ENCODE measurements around the gene TTC36. TPM values are rescaled to one million over a fixed set of nuclear protein-coding genes. Genes with fewer than 3 reads are reported as not detected.
"Not testable (repeated sequence)": the region's sequence is repeated elsewhere in the genome, so short reads cannot be mapped to it uniquely, and the experiment has no call there.

Gene TTC36, protein sequence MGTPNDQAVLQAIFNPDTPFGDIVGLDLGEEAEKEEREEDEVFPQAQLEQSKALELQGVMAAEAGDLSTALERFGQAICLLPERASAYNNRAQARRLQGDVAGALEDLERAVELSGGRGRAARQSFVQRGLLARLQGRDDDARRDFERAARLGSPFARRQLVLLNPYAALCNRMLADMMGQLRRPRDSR
- 1 to 10 TPM in 1 of 4 donors, under 1 TPM in 1, not detected in 2; 0.55 to 3.8 TPM for total RNA-seq

DNA sequence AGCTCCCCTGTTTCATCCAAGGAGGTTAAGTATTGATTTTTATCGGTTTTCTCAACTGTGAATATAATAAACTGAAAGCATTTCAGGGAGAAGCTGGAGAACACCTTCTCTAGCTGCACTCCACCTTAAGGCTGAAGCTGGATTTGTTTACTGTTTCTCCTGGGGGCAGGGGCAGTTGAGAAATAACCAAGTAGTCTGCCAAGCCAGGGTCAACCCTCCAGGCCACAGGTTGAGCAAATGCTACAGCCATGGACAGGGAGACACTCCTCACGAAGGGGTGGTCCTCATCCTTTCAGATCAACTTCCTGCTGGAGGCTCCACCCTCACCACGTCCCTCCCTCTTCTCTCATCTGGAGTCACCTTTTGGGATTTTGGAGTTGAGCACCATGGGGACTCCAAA lies at the start of gene TTC36:
TSS of gene TTC36 (plus strand) at position 366 of the 400 bp plus-strand sequence. CDS start at position 387, 21 bp downstream.
- H3K36me3 ChIP-seq: peaks cover 0 to 17% of the 10 kb centered on the region in 2 donors
- intact Hi-C loops (cut with DNase I; ENCODE audit: low total_unique reads): no loop called here
- no peak for ATAC-seq
- TF ChIP-seq, protein P1, sequence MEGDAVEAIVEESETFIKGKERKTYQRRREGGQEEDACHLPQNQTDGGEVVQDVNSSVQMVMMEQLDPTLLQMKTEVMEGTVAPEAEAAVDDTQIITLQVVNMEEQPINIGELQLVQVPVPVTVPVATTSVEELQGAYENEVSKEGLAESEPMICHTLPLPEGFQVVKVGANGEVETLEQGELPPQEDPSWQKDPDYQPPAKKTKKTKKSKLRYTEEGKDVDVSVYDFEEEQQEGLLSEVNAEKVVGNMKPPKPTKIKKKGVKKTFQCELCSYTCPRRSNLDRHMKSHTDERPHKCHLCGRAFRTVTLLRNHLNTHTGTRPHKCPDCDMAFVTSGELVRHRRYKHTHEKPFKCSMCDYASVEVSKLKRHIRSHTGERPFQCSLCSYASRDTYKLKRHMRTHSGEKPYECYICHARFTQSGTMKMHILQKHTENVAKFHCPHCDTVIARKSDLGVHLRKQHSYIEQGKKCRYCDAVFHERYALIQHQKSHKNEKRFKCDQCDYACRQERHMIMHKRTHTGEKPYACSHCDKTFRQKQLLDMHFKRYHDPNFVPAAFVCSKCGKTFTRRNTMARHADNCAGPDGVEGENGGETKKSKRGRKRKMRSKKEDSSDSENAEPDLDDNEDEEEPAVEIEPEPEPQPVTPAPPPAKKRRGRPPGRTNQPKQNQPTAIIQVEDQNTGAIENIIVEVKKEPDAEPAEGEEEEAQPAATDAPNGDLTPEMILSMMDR (IDR thresholded peaks at IDR 0.05 in 4 of 5, conservative IDR thresholded peaks at IDR 0.05 in 1 of 5): no peak
- no peak for TF ChIP-seq POLR2A (IDR thresholded peaks at IDR 0.05)
- H3K4me3 ChIP-seq: no peak within 1 kb of the TSS
- H3K4me1 ChIP-seq: peaks cover 13 to 19% of the 10 kb centered on the region in 2 donors
- in situ Hi-C loops (cut with MboI; ENCODE audit: low sequenced_read_pairs in 4 of 4): no loop called here
- no peaks in the 10 kb centered on the region for H3K9me3 ChIP-seq
- no peak for DNase-seq
- no peaks in the 10 kb centered on the region for H3K27me3 ChIP-seq
- no peak within 1 kb of the TSS for H3K27ac ChIP-seq

DNA sequence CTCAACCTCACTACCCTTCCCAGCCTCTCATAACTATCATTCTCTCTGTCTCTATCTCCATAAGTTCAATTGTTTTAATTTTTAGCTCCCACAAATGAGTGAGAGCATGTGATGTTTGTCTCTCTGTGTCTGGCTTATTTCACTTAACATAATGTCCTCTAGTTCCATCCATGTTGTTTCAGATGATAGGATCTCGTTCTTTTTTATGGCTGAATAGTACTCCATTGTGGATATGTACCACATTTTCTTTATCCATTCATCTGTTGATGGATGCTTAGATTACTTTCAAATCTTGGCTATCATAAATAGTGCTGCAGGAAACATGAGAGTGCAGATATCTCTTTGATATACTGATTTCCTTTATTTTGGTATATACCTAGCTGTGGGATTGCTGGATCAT lies 46.0 kb upstream of the TTC36 start:
- H3K4me1 ChIP-seq, H3K27me3 ChIP-seq, H3K27ac ChIP-seq, H3K9me3 ChIP-seq, ATAC-seq, DNase-seq, H3K4me3 ChIP-seq: not testable (repeated sequence)
- in situ Hi-C loops (cut with MboI; ENCODE audit: low sequenced_read_pairs in 4 of 4) (loop anchor here in 2 of 4 donors (10.0 to 25.0 kb wide), 3 partner anchors 94 to 336 kb away; partner anchors contain the start of gene SCN2B (in 1 of the 2)), intact Hi-C loops (cut with DNase I; ENCODE audit: low total_unique reads) (loop anchor here (10.0 kb wide), 1 partner anchor 186 kb away; no protein-coding TSS in a partner anchor)
- peaks cover 6 to 91% of the 10 kb centered on the region in 2 donors for H3K36me3 ChIP-seq

DNA sequence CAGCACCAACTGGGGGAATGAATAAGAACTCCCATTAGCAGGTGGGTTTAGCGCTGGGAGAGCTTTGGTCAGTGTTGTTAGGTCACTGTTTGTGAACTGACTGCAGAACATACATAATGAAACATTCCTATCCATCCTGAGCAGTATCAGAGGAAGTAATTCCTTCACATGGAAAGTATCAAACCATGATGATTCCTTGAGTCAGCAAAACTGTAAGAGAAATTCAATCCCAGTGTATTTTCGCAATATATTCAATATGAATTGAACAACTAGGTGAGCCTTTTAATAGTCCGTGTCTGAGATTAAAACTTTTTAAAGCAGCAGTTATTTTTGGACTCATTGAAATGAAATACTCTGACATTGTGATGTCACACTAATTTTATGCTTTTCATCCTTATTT lies 42.9 kb upstream of the TTC36 start:
- intact Hi-C loops (cut with DNase I; ENCODE audit: low total_unique reads): loop anchor here (10.0 kb wide), 1 partner anchor 190 kb away; no protein-coding TSS in a partner anchor

DNA sequence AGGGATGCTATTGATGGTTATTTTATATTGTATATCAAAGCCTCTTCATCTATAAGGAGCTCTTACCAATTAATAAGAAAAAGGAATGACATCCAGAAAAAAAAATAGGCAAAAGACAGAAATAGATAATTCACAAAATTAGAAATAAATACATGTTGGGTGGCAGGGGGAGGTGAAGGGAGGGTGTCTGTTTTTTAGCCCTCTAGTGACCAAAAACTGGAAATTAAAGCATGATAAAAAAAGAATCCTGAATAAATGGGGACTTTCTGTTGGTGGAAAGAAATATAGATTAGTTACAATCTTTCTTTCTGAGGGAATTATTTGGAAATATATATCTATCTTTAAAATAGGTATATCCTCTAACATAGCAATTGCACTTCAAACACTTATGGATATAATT lies 42.0 kb upstream of the TTC36 start:
- TF ChIP-seq, protein P1 (IDR thresholded peaks at IDR 0.05 in 4 of 5, conservative IDR thresholded peaks at IDR 0.05 in 1 of 5): no peak
- TF ChIP-seq POLR2A (IDR thresholded peaks at IDR 0.05): no peak
- H3K9me3 ChIP-seq: no peaks in the 10 kb centered on the region
- DNase-seq: no peak
- ATAC-seq: no peak
- no peaks in the 10 kb centered on the region for H3K27me3 ChIP-seq
- no peak overlapping the region for H3K27ac ChIP-seq
- peaks cover 8 to 80% of the 10 kb centered on the region in 2 donors for H3K36me3 ChIP-seq
- in situ Hi-C loops (cut with MboI; ENCODE audit: low sequenced_read_pairs in 4 of 4) (loop anchor here in 3 of 4 donors (5.0 to 25.0 kb wide), 4 partner anchors 98 to 340 kb away; partner anchors contain the start of gene SCN2B (in 1 of the 3)), intact Hi-C loops (cut with DNase I; ENCODE audit: low total_unique reads) (loop anchor here (5.0 to 10.0 kb wide), 2 partner anchors 113 to 190 kb away; no protein-coding TSS in a partner anchor)
- no peaks in the 10 kb centered on the region for H3K4me1 ChIP-seq
- no peak overlapping the region for H3K4me3 ChIP-seq

More for the DNA sequence above, 42.9 kb upstream of the TTC36 start:
- no peaks in the 10 kb centered on the region for H3K27me3 ChIP-seq
- in situ Hi-C loops (cut with MboI; ENCODE audit: low sequenced_read_pairs in 4 of 4): loop anchor here in 2 of 4 donors (10.0 to 25.0 kb wide), 3 partner anchors 97 to 340 kb away; partner anchors contain the start of gene SCN2B (in 1 of the 2)
- peaks cover 6 to 80% of the 10 kb centered on the region in 2 donors for H3K36me3 ChIP-seq
- H3K4me1 ChIP-seq: no peaks in the 10 kb centered on the region
- no peaks in the 10 kb centered on the region for H3K9me3 ChIP-seq
- H3K4me3 ChIP-seq: no peak overlapping the region
- no peak overlapping the region for H3K27ac ChIP-seq
- TF ChIP-seq, protein P1 (IDR thresholded peaks at IDR 0.05 in 4 of 5, conservative IDR thresholded peaks at IDR 0.05 in 1 of 5): no peak
- TF ChIP-seq POLR2A (IDR thresholded peaks at IDR 0.05): no peak
- DNase-seq (no peak), ATAC-seq (no peak)

DNA sequence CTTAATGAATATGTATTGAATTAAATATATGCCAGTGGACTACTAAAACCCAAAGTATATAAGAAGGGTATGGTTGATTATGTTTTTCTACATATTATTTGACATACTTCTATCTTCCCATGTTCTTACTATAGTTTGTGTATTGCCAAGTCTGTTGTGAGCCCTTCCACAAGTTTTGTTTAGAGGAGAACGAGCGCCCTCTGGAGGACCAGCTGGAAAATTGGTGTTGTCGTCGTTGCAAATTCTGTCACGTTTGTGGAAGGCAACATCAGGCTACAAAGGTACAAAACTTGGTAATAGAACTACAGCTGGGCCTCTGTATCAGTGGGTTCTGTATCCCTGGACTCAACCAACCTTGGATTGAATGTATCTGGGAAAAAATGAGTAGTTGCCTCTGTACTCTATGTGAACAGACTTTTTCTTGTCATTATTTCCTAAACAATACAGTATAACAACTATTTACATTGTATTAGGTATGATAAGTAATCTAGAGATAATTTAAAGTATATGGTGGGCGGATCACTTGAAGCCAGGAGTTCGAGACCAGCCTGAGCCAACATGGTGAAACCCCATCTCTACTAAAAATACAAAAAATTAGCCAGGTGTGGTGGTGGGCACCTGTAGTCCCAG lies 38.7 kb upstream of the TTC36 start:
- Histone ChIP-seq H3K36me3 (peaks cover 8 to 77% of the 10 kb centered on the region in 2 donors), H3K27me3 (no peaks in the 10 kb centered on the region), H3K4me1 (peaks cover 0 to under 1% of the 10 kb centered on the region in 2 donors), H3K4me3 (no peak overlapping the region), H3K9me3 (no peaks in the 10 kb centered on the region), H3K27ac (peak overlapping the region in 1 of 4 donors; percentile 25)
- intact Hi-C loops (cut with DNase I; ENCODE audit: low total_unique reads) (loop anchor here (1.0 to 10.0 kb wide), 5 partner anchors 87 to 343 kb away; partner anchors contain the start of gene ATP5MG), in situ Hi-C loops (cut with MboI; ENCODE audit: low sequenced_read_pairs in 4 of 4) (loop anchor here in 3 of 4 donors (5.0 to 25.0 kb wide), 4 partner anchors 101 to 344 kb away; partner anchors contain the start of gene SCN2B (in 1 of the 3))
- ATAC-seq: peak; percentile 65 to 79
- TF ChIP-seq, protein P1 (IDR thresholded peaks at IDR 0.05 in 4 of 5, conservative IDR thresholded peaks at IDR 0.05 in 1 of 5): peak; percentile 69 to 81 (median 78)
- no peak for TF ChIP-seq POLR2A (IDR thresholded peaks at IDR 0.05)
- DNase-seq: peak; percentile 27 to 43

Measured in gastrocnemius medialis (tissue), 4 donors.